Measurements from ENCODE around the gene LAMC3. TPM values are rescaled to one million over a fixed set of nuclear protein-coding genes. Genes with fewer than 3 reads are reported as not detected.

Gene LAMC3
- total RNA-seq, 2 experiments from 2014 or later, result 0.66 to 1.7 TPM

GRCh38 chr9:131140112-131140511 is 131.1 kb downstream of the LAMC3 start:
- no peak for TF ChIP-seq CTCF (IDR thresholded peaks at IDR 0.05)
- Histone ChIP-seq H3K27me3 (ENCODE audit: control insufficient read depth in 1 of 2, insufficient read depth in 2 of 2, low read length in 2 of 2) (no peaks in the 10 kb centered on the region), H3K36me3 (ENCODE audit: insufficient read depth, low read length) (peaks cover 93% of the 10 kb centered on the region), H3K4me3 (ENCODE audit: low read length) (no peak overlapping the region), H3K27ac (ENCODE audit: low read depth in 1 of 2, low read length in 2 of 2) (no peak overlapping the region), H3K4me1 (ENCODE audit: insufficient read depth, low read length) (no peaks in the 10 kb centered on the region), H3K9me3 (ENCODE audit: control insufficient read depth in 1 of 2, insufficient read depth in 1 of 2, low read length in 2 of 2) (no peaks in the 10 kb centered on the region)
- DNase-seq, result no peak
- H3K36me3 Mint-ChIP-seq (ENCODE audit: low read depth), result peaks cover 97% of the 10 kb centered on the region
- H3K4me3 Mint-ChIP-seq, result no peak overlapping the region
- ChIA-PET POLR2A (no interaction called here), CTCF (interaction anchor here (0.6 kb wide), 1 partner anchor 938 kb away, joined by 3 read pairs; no protein-coding TSS in a partner anchor)
- H3K27me3 Mint-ChIP-seq, result no peaks in the 10 kb centered on the region
- intact Hi-C loops (cut with DNase I, micrococcal nuclease), result no loop called here
- ATAC-seq (ENCODE audit: poor library complexity), result no peak
- H3K9me3 Mint-ChIP-seq, result no peaks in the 10 kb centered on the region
- H3K4me1 Mint-ChIP-seq (ENCODE audit: low read depth), result no peaks in the 10 kb centered on the region
- H3K27ac Mint-ChIP-seq, result no peak overlapping the region

- Mint-ChIP-seq H3K9me3 (no peaks in the 10 kb centered on the region), H3K27me3 (no peaks in the 10 kb centered on the region), H3K27ac (no peak overlapping the region), H3K4me1 (ENCODE audit: low read depth) (no peaks in the 10 kb centered on the region), H3K4me3 (no peak overlapping the region), H3K36me3 (ENCODE audit: low read depth) (peaks cover 97% of the 10 kb centered on the region)
- ATAC-seq (ENCODE audit: poor library complexity), result no peak
- DNase-seq, result no peak
- no peaks in the 10 kb centered on the region for H3K27me3 ChIP-seq (ENCODE audit: control insufficient read depth in 1 of 2, insufficient read depth in 2 of 2, low read length in 2 of 2)
- no peaks in the 10 kb centered on the region for H3K9me3 ChIP-seq (ENCODE audit: control insufficient read depth in 1 of 2, insufficient read depth in 1 of 2, low read length in 2 of 2)
- intact Hi-C loops (cut with DNase I, micrococcal nuclease), result no loop called here
- peaks cover 93% of the 10 kb centered on the region for H3K36me3 ChIP-seq (ENCODE audit: insufficient read depth, low read length)
- no peak for TF ChIP-seq CTCF (IDR thresholded peaks at IDR 0.05)
- ChIA-PET POLR2A (no interaction called here), CTCF (no interaction called here)
- H3K4me3 ChIP-seq (ENCODE audit: low read length), result no peak overlapping the region
- no peaks in the 10 kb centered on the region for H3K4me1 ChIP-seq (ENCODE audit: insufficient read depth, low read length)
- H3K27ac ChIP-seq (ENCODE audit: low read depth in 1 of 2, low read length in 2 of 2), result no peak overlapping the region
Measured at GRCh38 chr9:131140550-131140949, 131.6 kb downstream of the LAMC3 start.

GRCh38 chr9:131142160-131142559 is 133.2 kb downstream of the LAMC3 start:
- Mint-ChIP-seq H3K4me1 (ENCODE audit: low read depth) (no peaks in the 10 kb centered on the region), H3K4me3 (no peak overlapping the region), H3K27me3 (no peaks in the 10 kb centered on the region), H3K36me3 (ENCODE audit: low read depth) (peaks cover 97% of the 10 kb centered on the region), H3K9me3 (no peaks in the 10 kb centered on the region), H3K27ac (no peak overlapping the region)
- ChIA-PET CTCF (no interaction called here), POLR2A (no interaction called here)
- DNase-seq (no peak), ATAC-seq (ENCODE audit: poor library complexity) (no peak)
- intact Hi-C loops (cut with DNase I, micrococcal nuclease), result no loop called here
- H3K4me1 ChIP-seq (ENCODE audit: insufficient read depth, low read length), result no peaks in the 10 kb centered on the region
- H3K9me3 ChIP-seq (ENCODE audit: control insufficient read depth in 1 of 2, insufficient read depth in 1 of 2, low read length in 2 of 2), result no peaks in the 10 kb centered on the region
- peaks cover 92% of the 10 kb centered on the region for H3K36me3 ChIP-seq (ENCODE audit: insufficient read depth, low read length)
- H3K27ac ChIP-seq (ENCODE audit: low read depth in 1 of 2, low read length in 2 of 2), result no peak overlapping the region
- TF ChIP-seq CTCF (IDR thresholded peaks at IDR 0.05), result no peak
- H3K4me3 ChIP-seq (ENCODE audit: low read length), result no peak overlapping the region
- H3K27me3 ChIP-seq (ENCODE audit: control insufficient read depth in 1 of 2, insufficient read depth in 2 of 2, low read length in 2 of 2), result no peaks in the 10 kb centered on the region

Other genes starting within 250 kb of the LAMC3 start
- 10 to 100 TPM; 29.8 to 33.7 TPM for gene ABL1, start 173.9 kb upstream of the LAMC3 start, total RNA-seq
- not detected for gene QRFP, start 112.4 kb upstream of the LAMC3 start, total RNA-seq
- gene FIBCD1, start 69.9 kb upstream of the LAMC3 start, total RNA-seq, result not detected
- gene AIF1L, start 87.4 kb downstream of the LAMC3 start, total RNA-seq, result not detected
- 100 to 1,000 TPM; 105 to 107 TPM for gene NUP214, start 116.4 kb downstream of the LAMC3 start, total RNA-seq